Fibroblast of skin of left biceps (primary cell): Measurements from ENCODE around the gene GNL3.
"Not testable (repeated sequence)": the region's sequence is repeated elsewhere in the genome, so short reads cannot be mapped to it uniquely, and the experiment has no call there.

Experiments used
- DNase-seq, 2 experiments: peaks; one replicate each; pipeline ENCODE4 v3.0.0-alpha.2; 2013; ENCODE audit warnings: low read depth in 2 of 2

GNL3 gene

GRCh38 chr3:52721002-52721729 lies 35.3 kb downstream of the GNL3 start:
- no peak for DNase-seq

GRCh38 chr3:52721730-52722008 lies 35.8 kb downstream of the GNL3 start:
- DNase-seq, result no peak

GRCh38 chr3:52722491-52722890 lies 36.7 kb downstream of the GNL3 start:
- no peak for DNase-seq

GRCh38 chr3:52723935-52724334 lies 38.1 kb downstream of the GNL3 start:
- no peak for DNase-seq

GRCh38 chr3:52724511-52724910 lies 38.7 kb downstream of the GNL3 start:
- no peak for DNase-seq

- not testable (repeated sequence) for DNase-seq
Observed at GRCh38 chr3:52728753-52729152, 42.9 kb downstream of the GNL3 start.

GRCh38 chr3:52730681-52731080 lies 44.8 kb downstream of the GNL3 start:
- no peak for DNase-seq

GRCh38 chr3:52731590-52731989 lies 45.8 kb downstream of the GNL3 start:
- no peak for DNase-seq

GRCh38 chr3:52733256-52733891 lies 47.5 kb downstream of the GNL3 start:
- no peak for DNase-seq

- no peak for DNase-seq
Observed at GRCh38 chr3:52739730-52740129, 53.9 kb downstream of the GNL3 start.

- DNase-seq, result no peak
Observed at GRCh38 chr3:52742418-52743041, 56.7 kb downstream of the GNL3 start.

GRCh38 chr3:52743152-52743551 lies 57.3 kb downstream of the GNL3 start:
- DNase-seq, result no peak

- no peak for DNase-seq
Observed at GRCh38 chr3:52743721-52744120, 57.9 kb downstream of the GNL3 start.
